KMS-11 (cell line): ENCODE measurements around the gene TECR.

Experiments used
- H2AFZ ChIP-seq: fragments of 200-600 bp; sonication (generic); 2 replicates; pipeline ENCODE4 v1.6.1; 2016; ENCODE audit warnings: antibody characterized with exemption, mixed run types, low read depth
- H3K27ac ChIP-seq: fragments of 200-600 bp; sonication (generic); 2 replicates; pipeline ENCODE4 v1.6.1; 2016; ENCODE audit warnings: mild to moderate bottlenecking, mixed run types
- H3K27me3 ChIP-seq: fragments of 200-600 bp; sonication (generic); 2 replicates; pipeline ENCODE4 v1.6.1; 2017; ENCODE audit warnings: mild to moderate bottlenecking, low read depth, mixed run types, moderate library complexity; ENCODE audit not compliant: insufficient read depth
- H3K36me3 ChIP-seq: fragments of 200-600 bp; sonication (generic); 2 replicates; pipeline ENCODE4 v1.6.1; 2017; ENCODE audit warnings: mild to moderate bottlenecking, mixed run types; ENCODE audit not compliant: insufficient read depth
- H3K4me1 ChIP-seq: fragments of 200-600 bp; sonication (generic); 2 replicates; pipeline ENCODE4 v1.6.1; 2016; ENCODE audit warnings: mild to moderate bottlenecking, low read depth, mixed run types; ENCODE audit not compliant: poor library complexity, severe bottlenecking
- H3K4me2 ChIP-seq: fragments of 200-600 bp; sonication (generic); 2 replicates; pipeline ENCODE4 v1.7.0; 2016; ENCODE audit warnings: mild to moderate bottlenecking, mixed run types
- H3K4me3 ChIP-seq: fragments of 200-600 bp; sonication (generic); IDR thresholded peaks from 2 replicates; pipeline ENCODE4 v1.6.1; 2017; ENCODE audit warnings: low read depth, low read length, mixed read lengths; ENCODE audit not compliant: insufficient read depth
- H3K79me2 ChIP-seq: fragments of 200-600 bp; sonication (generic); 2 replicates; pipeline ENCODE4 v1.6.1; 2016; ENCODE audit warnings: low read depth, mixed run types; ENCODE audit not compliant: insufficient read depth
- H3K9ac ChIP-seq: fragments of 200-600 bp; sonication (generic); 2 replicates; pipeline ENCODE4 v1.6.1; 2016; ENCODE audit warnings: mild to moderate bottlenecking, mixed run types
- H4K20me1 ChIP-seq: fragments of 200-600 bp; sonication (generic); 2 replicates; pipeline ENCODE4 v1.6.1; 2016; ENCODE audit warnings: mild to moderate bottlenecking, mixed run types; ENCODE audit not compliant: insufficient read depth
- CTCF ChIP-seq: fragments of 200-600 bp; sonication (generic); conservative IDR thresholded peaks from 2 replicates; pipeline ENCODE4 v1.6.1; 2017; ENCODE audit warnings: low read depth, mild to moderate bottlenecking, antibody characterized with exemption, low read length, moderate library complexity, mixed read lengths

The TECR gene

GRCh38 chr19:14566712-14567077, 37.3 kb downstream of the TECR start:
- Histone ChIP-seq H3K4me2 (no peak overlapping the region), H3K4me3 (no peak overlapping the region), H3K27ac (no peak overlapping the region), H3K36me3 (no peaks in the 10 kb centered on the region), H4K20me1 (no peaks in the 10 kb centered on the region), H3K4me1 (no peaks in the 10 kb centered on the region), H3K27me3 (no peaks in the 10 kb centered on the region), H3K9ac (no peak overlapping the region), H2AFZ (no peak overlapping the region), H3K79me2 (peaks cover 9% of the 10 kb centered on the region; the same call in 1 of the 2 replicates)
- TF ChIP-seq CTCF = no peak

GRCh38 chr19:14567079-14567478, 37.7 kb downstream of the TECR start:
- Histone ChIP-seq H3K9ac (no peak overlapping the region), H3K4me2 (no peak overlapping the region), H3K27me3 (no peaks in the 10 kb centered on the region), H3K4me1 (peaks cover under 1% of the 10 kb centered on the region), H3K79me2 (peaks cover 9% of the 10 kb centered on the region; the same call in 1 of the 2 replicates), H3K36me3 (no peaks in the 10 kb centered on the region), H4K20me1 (no peaks in the 10 kb centered on the region), H3K27ac (no peak overlapping the region), H3K4me3 (no peak overlapping the region), H2AFZ (no peak overlapping the region)
- TF ChIP-seq CTCF = no peak

GRCh38 chr19:14570864-14571527, 41.6 kb downstream of the TECR start:
- H2AFZ ChIP-seq = peak overlapping the region; percentile 60
- no peak for TF ChIP-seq CTCF
- H3K4me1 ChIP-seq = peaks cover 13% of the 10 kb centered on the region
- peak overlapping the region; percentile 68 for H3K4me2 ChIP-seq
- H3K27me3 ChIP-seq = no peaks in the 10 kb centered on the region
- peak overlapping the region; percentile 57 for H3K4me3 ChIP-seq
- no peaks in the 10 kb centered on the region for H3K36me3 ChIP-seq
- no peaks in the 10 kb centered on the region for H4K20me1 ChIP-seq
- H3K9ac ChIP-seq = peak overlapping the region; percentile 65; the same call in 1 of the 2 replicates
- H3K79me2 ChIP-seq = peaks cover 9% of the 10 kb centered on the region; the same call in 1 of the 2 replicates
- peak overlapping the region; percentile 40; the same call in 1 of the 2 replicates for H3K27ac ChIP-seq

GRCh38 chr19:14571695-14572490, 42.5 kb downstream of the TECR start, which contains the start of gene NDUFB7:
Gene NDUFB7, minus strand, starts transcription at chr19:14572066. Its CDS starts 66 bp downstream, at chr19:14572000.
- peak within 1 kb of the TSS; percentile 68 for H3K4me2 ChIP-seq
- H3K4me3 ChIP-seq = peak within 1 kb of the TSS; percentile 57
- H3K27me3 ChIP-seq = no peaks in the 10 kb centered on the region
- H2AFZ ChIP-seq = peak within 1 kb of the TSS; percentile 60
- H3K36me3 ChIP-seq = no peaks in the 10 kb centered on the region
- peaks cover 9% of the 10 kb centered on the region; the same call in 1 of the 2 replicates for H3K79me2 ChIP-seq
- H3K27ac ChIP-seq = peak within 1 kb of the TSS; percentile 40
- peaks cover 13% of the 10 kb centered on the region for H3K4me1 ChIP-seq
- H3K9ac ChIP-seq = peak within 1 kb of the TSS; percentile 65; the same call in 1 of the 2 replicates
- H4K20me1 ChIP-seq = no peaks in the 10 kb centered on the region
- TF ChIP-seq CTCF = peak; percentile 39
